Endothelial cell of umbilical vein (primary cell): Measurements from ENCODE around the gene SMIM30. TPM values are rescaled to one million over a fixed set of nuclear protein-coding genes. Genes with fewer than 3 reads are reported as not detected.

Experiments
- BruUV-seq: library from RNA; stranded (reverse); fragments of 400-500 nt; replicated peaks from 2 replicates; lab custom pipeline; 2021; lab: Mats Ljungman, UMichigan
- CTCF ChIA-PET: fragments of 300-600, 350-600 bp; sonication (Branson Sonifier 250); formaldehyde crosslinking; loops from one replicate; lab custom pipeline; 2021; ENCODE audit warnings: antibody characterized with exemption, inconsistent platforms; lab: Charles Lee
- POLR2A ChIA-PET: fragments of 300-600, 350-600 bp; sonication (Branson Sonifier 250); formaldehyde crosslinking; loops from one replicate; lab custom pipeline; 2021; ENCODE audit warnings: antibody characterized with exemption, inconsistent platforms; lab: Charles Lee
- DNase-seq: peaks from one replicate; pipeline ENCODE4 v3.0.0-alpha.2; 2011; ENCODE audit warnings: low read depth, low spot score
- FAIRE-seq: peaks from 2 replicates; lab custom pipeline; 2011; peaks lifted over from hg19 to GRCh38; lab: Jason Lieb, UNC
- H2AFZ ChIP-seq: 2 replicates; pipeline ENCODE4 v1.6.0; 2012; ENCODE audit warnings: low read depth, low read length, control low read depth, inconsistent platforms
- H3K27ac ChIP-seq: 2 replicates; pipeline ENCODE4 v1.5.1; 2011; ENCODE audit warnings: low read depth, mild to moderate bottlenecking, control low read depth, low read length, moderate library complexity; ENCODE audit not compliant: insufficient read depth
- H3K27me3 ChIP-seq, 2 experiments: 2 replicates each; pipeline versions ENCODE4 v1.6.0 to v1.6.1; 2011; ENCODE audit warnings: low read length in 2 of 2, mixed read lengths in 1 of 2; ENCODE audit not compliant: control insufficient read depth in 2 of 2, insufficient read depth in 2 of 2
- H3K36me3 ChIP-seq, 2 experiments: 2 replicates in 1 of 2; 3 replicates in 1 of 2; pipeline ENCODE4 v1.5.1; 2011; ENCODE audit warnings: low read length in 2 of 2, mild to moderate bottlenecking in 1 of 2, moderate library complexity in 1 of 2; ENCODE audit not compliant: control insufficient read depth in 2 of 2, insufficient read depth in 2 of 2; ENCODE audit errors: extremely low read depth in 1 of 2
- H3K4me1 ChIP-seq: 3 replicates; pipeline ENCODE4 v1.5.1; 2011; ENCODE audit warnings: mild to moderate bottlenecking, low read length; ENCODE audit not compliant: control insufficient read depth, insufficient read depth; ENCODE audit errors: extremely low read depth
- H3K4me2 ChIP-seq: 2 replicates; pipeline ENCODE4 v1.6.1; 2011; ENCODE audit warnings: low read length, control low read depth, mixed read lengths; ENCODE audit not compliant: insufficient read depth
- H3K4me3 ChIP-seq, 3 experiments: fragments of 200-600 bp in 1 of 3; sonication (generic), shearing (Covaris generic) in 1 of 3; replicated peaks in 1 of 3; 2 replicates each; pipeline ENCODE4 v1.5.1; 2011 to 2016; ENCODE audit warnings: control low read depth in 3 of 3, low read length in 3 of 3, mild to moderate bottlenecking in 2 of 3, inconsistent platforms in 1 of 3, low read depth in 1 of 3, moderate library complexity in 1 of 3; ENCODE audit not compliant: insufficient read depth in 1 of 3
- H3K79me2 ChIP-seq: 2 replicates; pipeline ENCODE4 v1.6.0; 2012; ENCODE audit warnings: low read length, inconsistent platforms; ENCODE audit not compliant: control insufficient read depth, insufficient read depth
- H3K9ac ChIP-seq: replicated peaks from 2 replicates; pipeline ENCODE3; 2011; ENCODE audit warnings: low read length, control low read depth; ENCODE audit not compliant: insufficient read depth; ENCODE audit errors: extremely low read depth
- H3K9me1 ChIP-seq: replicated peaks from 3 replicates; pipeline ENCODE4 v1.6.0; 2011; ENCODE audit warnings: mild to moderate bottlenecking, low read length; ENCODE audit not compliant: control insufficient read depth, insufficient read depth; ENCODE audit errors: extremely low read depth
- H3K9me3 ChIP-seq: replicated peaks from 2 replicates; pipeline ENCODE4 v1.5.1; 2012; ENCODE audit warnings: low read length, inconsistent platforms; ENCODE audit not compliant: control insufficient read depth, insufficient read depth
- H4K20me1 ChIP-seq: replicated peaks from 2 replicates; pipeline ENCODE3; 2011; ENCODE audit warnings: mild to moderate bottlenecking, low read length; ENCODE audit not compliant: control insufficient read depth, insufficient read depth; ENCODE audit errors: extremely low read depth
- CTCF ChIP-seq, 2 donors: IDR thresholded peaks; 1 replicate in 1 of 2; 2 replicates in 1 of 2; pipeline ENCODE4 v1.5.1; 2011; ENCODE audit warnings: low read length in 2 of 2, mild to moderate bottlenecking in 2 of 2, moderate library complexity in 2 of 2, control low read depth in 1 of 2, inconsistent platforms in 1 of 2, low read depth in 1 of 2; ENCODE audit not compliant: insufficient read depth in 1 of 2; ENCODE audit errors: extremely low read depth in 1 of 2
- EZH2 ChIP-seq: IDR thresholded peaks from 2 replicates; pipeline ENCODE4 v1.6.1; 2012; ENCODE audit warnings: borderline replicate concordance, low read depth, mild to moderate bottlenecking, moderate library complexity, low read length, inconsistent platforms; ENCODE audit not compliant: severe bottlenecking
- FOS ChIP-seq: IDR thresholded peaks from 2 replicates; pipeline ENCODE4 v1.6.1; 2011; ENCODE audit warnings: mild to moderate bottlenecking, low read length, moderate library complexity, borderline replicate concordance; ENCODE audit not compliant: insufficient read depth
- GATA2 ChIP-seq: IDR thresholded peaks from 2 replicates; pipeline ENCODE4 v1.7.0; 2011; ENCODE audit warnings: low read depth, mild to moderate bottlenecking, moderate library complexity, mixed read lengths, low read length; ENCODE audit not compliant: insufficient read length, insufficient read depth
- JUN ChIP-seq: IDR thresholded peaks from 2 replicates; pipeline ENCODE4 v1.6.1; 2011; ENCODE audit warnings: borderline replicate concordance, low read depth; ENCODE audit not compliant: insufficient read length, insufficient read depth
- MAX ChIP-seq: IDR thresholded peaks from 2 replicates; pipeline ENCODE4 v1.6.1; 2011; ENCODE audit not compliant: insufficient read depth, insufficient read length
- MYC ChIP-seq: IDR thresholded peaks from one replicate; pipeline ENCODE4 v1.6.1; 2011; ENCODE audit warnings: mild to moderate bottlenecking, low read depth, low read length
- POLR2A ChIP-seq: IDR thresholded peaks from 2 replicates; pipeline ENCODE4 v1.6.1; 2012; ENCODE audit warnings: low read depth, mild to moderate bottlenecking, control low read depth, low read length
- POLR2AphosphoS5 ChIP-seq: IDR thresholded peaks from 2 replicates; pipeline ENCODE4 v1.6.1; 2012; ENCODE audit warnings: low read depth, mild to moderate bottlenecking, control low read depth, low read length, moderate library complexity; ENCODE audit not compliant: insufficient read depth
- dilution Hi-C: fragments of 300-500 bp; cut with MboI; formaldehyde crosslinking; loops from one replicate; pipeline ENCODE4 v1.15.0; 2019; ENCODE audit warnings: low sequenced_read_pairs; ENCODE audit not compliant: extremely low pct_ligation_motif_present
- intact Hi-C: fragments of 100-400 bp; cut with micrococcal nuclease; formaldehyde crosslinking; loops from one replicate; pipeline ENCODE4 v1.10.0; 2022
- polyA plus RNA-seq, 4 experiments: library from polyadenylated mRNA; depleted of rRNA in 3 of 4; stranded (reverse) in 3 of 4; unstranded in 1 of 4; fragments of >200 nt; gene quantifications; 2 replicates each; pipeline versions ENCODE4 v1.2.1 to v1.2.3, GENCODE V29; 2011 to 2012; ENCODE audit warnings: missing spikeins in 1 of 4
- total RNA-seq: library from RNA; stranded (reverse); gene quantifications from 2 replicates; pipeline ENCODE4 v1.2.3, GENCODE V29; 2021

SMIM30 gene
- total and polyA plus RNA-seq, 2 donors (not counting 3 experiments of a cell fraction or from before 2014, with no cell fraction given) = 26.3 to 39.1 TPM

- DNase-seq (no peak), FAIRE-seq (no peak)
- intact Hi-C loops (no loop called here), dilution Hi-C loops (no loop called here)
- BruUV-seq = no TSS peak
- no peaks in the 10 kb centered on the region for H4K20me1 ChIP-seq
- CTCF ChIA-PET = no interaction called here
- H3K9me1 ChIP-seq = peaks cover 2% of the 10 kb centered on the region
- H3K4me2 ChIP-seq = no peak overlapping the region
- TF ChIP-seq EZH2 (no peak), JUN (no peak), CTCF (IDR thresholded peaks at IDR 0.05; ENCODE audit: extremely low read depth in 1 of 2, insufficient read depth in 1 of 2, low read depth in 1 of 2, low read length in 2 of 2) (no peak), FOS (no peak), MAX (no peak), POLR2AphosphoS5 (no peak), MYC (no peak), POLR2A (no peak), GATA2 (no peak)
- no peaks in the 10 kb centered on the region for H3K36me3 ChIP-seq
- H3K27me3 ChIP-seq = peaks cover 0 to 13% of the 10 kb centered on the region in 2 experiments
- POLR2A ChIA-PET = no interaction called here
- H3K9me3 ChIP-seq = no peaks in the 10 kb centered on the region
- no peaks in the 10 kb centered on the region for H3K79me2 ChIP-seq
- H2AFZ ChIP-seq = no peak overlapping the region
- no peak overlapping the region for H3K4me3 ChIP-seq
- no peak overlapping the region for H3K9ac ChIP-seq
- H3K4me1 ChIP-seq = no peaks in the 10 kb centered on the region
- H3K27ac ChIP-seq = no peak overlapping the region
These were observed 25.6 kb downstream of the SMIM30 start for GRCh38 chr7:113092762-113093161.
